Parathyroid adenoma (tissue), 2 donors: ENCODE results near the gene USH2A.
A peak's percentile ranks its signal among the peaks of the same experiment; 100 is the strongest.

ENCODE experiments used
- H2AFZ ChIP-seq: fragments of 300-600 bp; sonication (generic); one replicate; pipeline ENCODE4 v1.7.0; 2017; ENCODE audit warnings: antibody characterized with exemption, mild to moderate bottlenecking
- H3K27ac ChIP-seq: fragments of 300-600 bp; sonication (generic); one replicate; pipeline ENCODE4 v1.7.0; 2017
- H3K27me3 ChIP-seq: fragments of 300-600 bp; sonication (generic); one replicate; pipeline ENCODE4 v1.7.0; 2017; ENCODE audit warnings: low read length; ENCODE audit not compliant: control insufficient read depth, insufficient read depth
- H3K36me3 ChIP-seq: fragments of 300-600 bp; sonication (generic); one replicate; pipeline ENCODE4 v1.7.0; 2017; ENCODE audit warnings: low read length; ENCODE audit not compliant: control insufficient read depth, insufficient read depth
- H3K4me1 ChIP-seq: fragments of 300-600 bp; sonication (generic); one replicate; pipeline ENCODE4 v1.7.0; 2017; ENCODE audit warnings: control low read depth
- H3K4me2 ChIP-seq: fragments of 300-600 bp; sonication (generic); one replicate; pipeline ENCODE4 v1.7.0; 2017; ENCODE audit warnings: low read length
- H3K4me3 ChIP-seq: fragments of 300-600 bp; sonication (generic); one replicate; pipeline ENCODE4 v1.7.0; 2017; ENCODE audit warnings: low read depth, low read length
- H3K79me2 ChIP-seq: fragments of 300-600 bp; sonication (generic); one replicate; pipeline ENCODE4 v1.7.0; 2017; ENCODE audit warnings: control low read depth
- H3K9ac ChIP-seq: fragments of 300-600 bp; sonication (generic); one replicate; pipeline ENCODE4 v1.7.0; 2017; ENCODE audit warnings: mild to moderate bottlenecking
- H3K9me3 ChIP-seq: fragments of 300-600 bp; sonication (generic); one replicate; pipeline ENCODE4 v1.7.0; 2017; ENCODE audit warnings: low read length; ENCODE audit not compliant: control insufficient read depth
- TF ChIP-seq, protein P1 (sequence below): fragments of 300-600 bp; sonication (generic); IDR thresholded peaks from one replicate; pipeline ENCODE4 v1.7.0; 2017; ENCODE audit warnings: antibody characterized with exemption, mild to moderate bottlenecking
- donor health status: primary hyperparathyroidism.

USH2A gene

GRCh38 chr1:216055004-216055403 lies 368.2 kb downstream of the USH2A start:
- Histone ChIP-seq H2AFZ (no peak overlapping the region), H3K27me3 (no peaks in the 10 kb centered on the region), H3K36me3 (no peaks in the 10 kb centered on the region), H3K4me2 (no peak overlapping the region), H3K9me3 (no peaks in the 10 kb centered on the region), H3K4me1 (no peaks in the 10 kb centered on the region), H3K27ac (no peak overlapping the region), H3K79me2 (no peaks in the 10 kb centered on the region), H3K4me3 (no peak overlapping the region), H3K9ac (no peak overlapping the region)
- TF ChIP-seq, protein P1, sequence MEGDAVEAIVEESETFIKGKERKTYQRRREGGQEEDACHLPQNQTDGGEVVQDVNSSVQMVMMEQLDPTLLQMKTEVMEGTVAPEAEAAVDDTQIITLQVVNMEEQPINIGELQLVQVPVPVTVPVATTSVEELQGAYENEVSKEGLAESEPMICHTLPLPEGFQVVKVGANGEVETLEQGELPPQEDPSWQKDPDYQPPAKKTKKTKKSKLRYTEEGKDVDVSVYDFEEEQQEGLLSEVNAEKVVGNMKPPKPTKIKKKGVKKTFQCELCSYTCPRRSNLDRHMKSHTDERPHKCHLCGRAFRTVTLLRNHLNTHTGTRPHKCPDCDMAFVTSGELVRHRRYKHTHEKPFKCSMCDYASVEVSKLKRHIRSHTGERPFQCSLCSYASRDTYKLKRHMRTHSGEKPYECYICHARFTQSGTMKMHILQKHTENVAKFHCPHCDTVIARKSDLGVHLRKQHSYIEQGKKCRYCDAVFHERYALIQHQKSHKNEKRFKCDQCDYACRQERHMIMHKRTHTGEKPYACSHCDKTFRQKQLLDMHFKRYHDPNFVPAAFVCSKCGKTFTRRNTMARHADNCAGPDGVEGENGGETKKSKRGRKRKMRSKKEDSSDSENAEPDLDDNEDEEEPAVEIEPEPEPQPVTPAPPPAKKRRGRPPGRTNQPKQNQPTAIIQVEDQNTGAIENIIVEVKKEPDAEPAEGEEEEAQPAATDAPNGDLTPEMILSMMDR: no peak

DNA sequence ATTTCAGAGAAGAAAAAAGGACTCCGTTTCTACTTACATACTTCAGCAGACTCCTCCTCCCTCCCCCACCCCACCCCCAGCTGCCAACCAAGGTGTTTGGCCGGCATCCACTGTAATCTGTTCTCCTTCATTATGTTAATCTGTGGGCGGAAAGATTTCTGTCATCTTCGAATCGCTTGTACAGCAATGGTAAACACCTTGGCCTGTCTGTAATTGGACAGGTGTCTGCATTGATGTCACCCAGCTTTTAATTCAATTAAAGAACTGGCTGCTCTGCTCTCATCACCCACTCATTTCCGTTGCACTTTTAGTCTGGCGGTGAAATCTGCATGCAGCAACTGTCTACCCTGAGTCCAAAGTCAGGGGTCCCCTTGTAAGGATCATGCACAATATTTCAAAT lies 368.6 kb downstream of the USH2A start:
- Histone ChIP-seq H3K27ac (no peak overlapping the region), H3K4me2 (no peak overlapping the region), H3K4me3 (no peak overlapping the region)

GRCh38 chr1:216051071-216051470 lies 372.2 kb downstream of the USH2A start:
- no peak overlapping the region for H3K27ac ChIP-seq
- H3K4me1 ChIP-seq: no peaks in the 10 kb centered on the region
- H2AFZ ChIP-seq: no peak overlapping the region
- TF ChIP-seq, protein P1: no peak
- H3K4me2 ChIP-seq: no peak overlapping the region
- no peak overlapping the region for H3K4me3 ChIP-seq
- no peak overlapping the region for H3K9ac ChIP-seq
- H3K27me3 ChIP-seq: no peaks in the 10 kb centered on the region
- H3K9me3 ChIP-seq: no peaks in the 10 kb centered on the region
- H3K36me3 ChIP-seq: no peaks in the 10 kb centered on the region
- H3K79me2 ChIP-seq: no peaks in the 10 kb centered on the region

More for the DNA sequence above, 368.6 kb downstream of the USH2A start:
- Histone ChIP-seq H3K27me3 (no peaks in the 10 kb centered on the region), H3K79me2 (no peaks in the 10 kb centered on the region), H3K9ac (no peak overlapping the region), H3K9me3 (no peaks in the 10 kb centered on the region), H2AFZ (peak overlapping the region; percentile 30), H3K36me3 (no peaks in the 10 kb centered on the region), H3K4me1 (no peaks in the 10 kb centered on the region)
- TF ChIP-seq, protein P1: no peak

DNA sequence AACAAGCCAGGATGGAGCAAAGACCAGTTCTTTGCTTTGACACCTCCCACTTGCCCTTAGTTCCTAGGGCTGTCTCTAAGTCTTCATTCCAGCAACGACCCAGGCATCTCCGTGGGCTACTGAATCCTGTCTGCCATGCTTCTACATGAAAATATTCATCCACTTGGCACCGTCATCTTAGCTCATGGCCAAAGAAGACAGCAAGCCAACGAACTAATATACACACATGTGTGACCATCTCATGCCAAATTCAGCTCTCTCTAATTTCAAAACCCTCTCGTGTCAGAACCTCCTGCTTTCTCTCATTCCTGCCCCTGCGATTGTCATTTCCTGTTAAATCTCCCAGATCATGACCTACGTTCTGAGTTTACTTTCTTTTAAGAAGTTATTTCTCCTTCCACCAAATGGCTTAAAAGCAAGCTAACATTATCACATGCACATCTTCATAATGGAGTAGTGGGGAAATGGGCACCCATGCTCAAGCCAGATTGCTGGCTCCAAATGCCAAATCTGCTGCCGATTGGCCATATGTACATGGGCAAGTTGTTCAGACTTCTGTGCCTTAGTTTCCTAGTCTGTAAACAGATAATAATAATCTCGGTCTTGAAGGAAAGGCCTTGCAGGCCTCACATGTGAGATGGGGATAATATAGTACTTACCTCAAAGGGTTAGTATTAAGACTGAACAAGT lies 373.4 kb downstream of the USH2A start:
- H3K4me2 ChIP-seq: no peak overlapping the region
- TF ChIP-seq, protein P1: no peak
- H2AFZ ChIP-seq: no peak overlapping the region
- H3K27ac ChIP-seq: no peak overlapping the region
- no peaks in the 10 kb centered on the region for H3K79me2 ChIP-seq
- H3K4me1 ChIP-seq: no peaks in the 10 kb centered on the region
- H3K27me3 ChIP-seq: no peaks in the 10 kb centered on the region
- no peak overlapping the region for H3K9ac ChIP-seq
- no peak overlapping the region for H3K4me3 ChIP-seq
- no peaks in the 10 kb centered on the region for H3K36me3 ChIP-seq
- no peaks in the 10 kb centered on the region for H3K9me3 ChIP-seq
